SK-N-MC (cell line): ENCODE data around the gene HSPA2.

Experiments used
- EZH2 ChIP-seq: fragments of 200-600 bp; sonication (generic); IDR thresholded peaks from one replicate; pipeline ENCODE4 v1.6.1; 2017; ENCODE audit warnings: antibody characterized with exemption
- POLR2AphosphoS5 ChIP-seq: IDR thresholded peaks from 2 replicates; pipeline ENCODE4 v1.6.1; 2012; ENCODE audit warnings: mild to moderate bottlenecking, low read depth, low read length, borderline replicate concordance

DNA sequence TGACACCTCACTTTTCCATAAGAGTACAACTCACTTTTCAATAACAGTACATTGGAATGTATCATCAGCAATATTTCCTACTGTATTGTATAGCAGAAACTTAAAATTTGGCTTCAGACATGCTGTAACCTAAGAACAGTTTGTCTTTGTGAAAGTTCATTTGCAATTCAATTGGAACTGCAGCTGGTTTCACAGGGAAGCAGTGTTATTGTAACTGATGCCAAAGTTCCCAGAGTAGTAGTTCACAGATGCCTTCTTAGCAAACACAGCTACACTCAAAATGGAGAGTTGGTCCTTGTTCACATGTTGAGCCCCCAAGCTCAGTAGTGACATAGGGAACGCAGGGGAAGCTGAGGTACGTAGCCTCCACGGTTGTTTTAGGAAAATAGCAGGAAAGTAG is 32.6 kb downstream of the HSPA2 start:
- TF ChIP-seq EZH2 (no peak), POLR2AphosphoS5 (no peak)
